ENCODE results near the gene SALL4. TPM values are rescaled to one million over a fixed set of nuclear protein-coding genes. Genes with fewer than 3 reads are reported as not detected.
"Not testable (repeated sequence)": the region's sequence is repeated elsewhere in the genome, so short reads cannot be mapped to it uniquely, and the experiment has no call there.

SALL4 gene
- total RNA-seq, 2 experiments from 2014 or later = 0.17 TPM; not detected in 1

- no peaks in the 10 kb centered on the region for H3K36me3 Mint-ChIP-seq (ENCODE audit: low read depth)
- H3K9me3 Mint-ChIP-seq = no peaks in the 10 kb centered on the region
- CTCF ChIA-PET = interaction anchor here (1.7 kb wide), 1 partner anchor 37 kb away, joined by 3 read pairs; no protein-coding TSS in a partner anchor
- POLR2A ChIA-PET = no interaction called here
- no peak within 1 kb of the TSS for H3K27ac Mint-ChIP-seq
- H3K4me1 Mint-ChIP-seq = peaks cover 8% of the 10 kb centered on the region
- H3K4me3 Mint-ChIP-seq = peak within 1 kb of the TSS; percentile 56
- DNase-seq = no peak
- peaks cover 40% of the 10 kb centered on the region for H3K27me3 Mint-ChIP-seq
Observed at GRCh38 chr20:51767867-51768758, 34.2 kb downstream of the SALL4 start, which contains the start of gene ATP9A. Gene ATP9A (minus strand): TSS chr20:51768390. CDS start chr20:51768369, 21 bp downstream.

- Mint-ChIP-seq H3K36me3 (ENCODE audit: low read depth) (no peaks in the 10 kb centered on the region), H3K4me3 (peak overlapping the region; percentile 56), H3K27ac (no peak overlapping the region), H3K4me1 (peaks cover 8% of the 10 kb centered on the region), H3K9me3 (no peaks in the 10 kb centered on the region), H3K27me3 (peaks cover 40% of the 10 kb centered on the region)
- CTCF ChIA-PET = no interaction called here
- POLR2A ChIA-PET = interaction anchor here (1.0 kb wide), 1 partner anchor 50 kb away, joined by 3 read pairs; no protein-coding TSS in a partner anchor
- DNase-seq = peak; percentile 46
Observed at GRCh38 chr20:51766994-51767866, 35.1 kb downstream of the SALL4 start.

- H3K4me1 Mint-ChIP-seq; POLR2A ChIA-PET; CTCF ChIA-PET; DNase-seq; H3K27ac Mint-ChIP-seq; H3K36me3 Mint-ChIP-seq (ENCODE audit: low read depth); H3K4me3 Mint-ChIP-seq; H3K9me3 Mint-ChIP-seq: not testable (repeated sequence)
- peaks cover 39% of the 10 kb centered on the region for H3K27me3 Mint-ChIP-seq
Observed at GRCh38 chr20:51765381-51765780, 36.9 kb downstream of the SALL4 start.

- CTCF ChIA-PET = no interaction called here
Observed at GRCh38 chr20:51763965-51764602, 38.2 kb downstream of the SALL4 start.

GRCh38 chr20:51760905-51761546 lies 41.3 kb downstream of the SALL4 start:
- Mint-ChIP-seq H3K4me1 (no peaks in the 10 kb centered on the region), H3K27ac (no peak overlapping the region), H3K27me3 (peaks cover 11% of the 10 kb centered on the region), H3K36me3 (ENCODE audit: low read depth) (no peaks in the 10 kb centered on the region), H3K4me3 (no peak overlapping the region), H3K9me3 (no peaks in the 10 kb centered on the region)
- no peak for DNase-seq
- POLR2A ChIA-PET = interaction anchor here (0.6 kb wide), 1 partner anchor 914 kb away, joined by 3 read pairs; no protein-coding TSS in a partner anchor
- CTCF ChIA-PET = interaction anchor here (0.7 kb wide), 1 partner anchor 603 kb away, joined by 3 read pairs; no protein-coding TSS in a partner anchor

More at GRCh38 chr20:51763965-51764602, 38.2 kb downstream of the SALL4 start:
- Mint-ChIP-seq H3K4me1 (peaks cover 7% of the 10 kb centered on the region), H3K27me3 (peaks cover 26% of the 10 kb centered on the region), H3K4me3 (no peak overlapping the region), H3K9me3 (no peaks in the 10 kb centered on the region), H3K27ac (no peak overlapping the region), H3K36me3 (ENCODE audit: low read depth) (no peaks in the 10 kb centered on the region)
- DNase-seq = no peak
- POLR2A ChIA-PET = no interaction called here

- no peak overlapping the region for H3K27ac Mint-ChIP-seq
- no peaks in the 10 kb centered on the region for H3K36me3 Mint-ChIP-seq (ENCODE audit: low read depth)
- H3K9me3 Mint-ChIP-seq = no peaks in the 10 kb centered on the region
- ChIA-PET CTCF (no interaction called here), POLR2A (no interaction called here)
- H3K4me1 Mint-ChIP-seq = no peaks in the 10 kb centered on the region
- peaks cover 3% of the 10 kb centered on the region for H3K27me3 Mint-ChIP-seq
- no peak overlapping the region for H3K4me3 Mint-ChIP-seq
- DNase-seq = no peak
Observed at GRCh38 chr20:51759769-51760510, 42.4 kb downstream of the SALL4 start.

- CTCF ChIA-PET = no interaction called here
- peaks cover 2% of the 10 kb centered on the region for H3K27me3 Mint-ChIP-seq
Observed at GRCh38 chr20:51758978-51759544, 43.3 kb downstream of the SALL4 start.

GRCh38 chr20:51757226-51757625 lies 45.1 kb downstream of the SALL4 start:
- CTCF ChIA-PET = no interaction called here

More at GRCh38 chr20:51758978-51759544, 43.3 kb downstream of the SALL4 start:
- DNase-seq = no peak
- Mint-ChIP-seq H3K4me1 (no peaks in the 10 kb centered on the region), H3K27ac (no peak overlapping the region), H3K36me3 (ENCODE audit: low read depth) (no peaks in the 10 kb centered on the region), H3K9me3 (no peaks in the 10 kb centered on the region), H3K4me3 (no peak overlapping the region)
- POLR2A ChIA-PET = no interaction called here

GRCh38 chr20:51756653-51757052 lies 45.7 kb downstream of the SALL4 start:
- Mint-ChIP-seq H3K4me3 (no peak overlapping the region), H3K4me1 (no peaks in the 10 kb centered on the region), H3K27me3 (no peaks in the 10 kb centered on the region), H3K27ac (no peak overlapping the region), H3K36me3 (ENCODE audit: low read depth) (no peaks in the 10 kb centered on the region), H3K9me3 (no peaks in the 10 kb centered on the region)
- ChIA-PET CTCF (interaction anchor here (0.6 to 1.3 kb wide), 3 partner anchors 14 to 1407 kb away, joined by 3 to 5 read pairs (median 3); no protein-coding TSS in a partner anchor), POLR2A (no interaction called here)
- DNase-seq = no peak

More at GRCh38 chr20:51757226-51757625, 45.1 kb downstream of the SALL4 start:
- Mint-ChIP-seq H3K4me3 (no peak overlapping the region), H3K4me1 (no peaks in the 10 kb centered on the region), H3K27ac (no peak overlapping the region), H3K27me3 (no peaks in the 10 kb centered on the region), H3K9me3 (no peaks in the 10 kb centered on the region), H3K36me3 (ENCODE audit: low read depth) (no peaks in the 10 kb centered on the region)
- DNase-seq = no peak
- POLR2A ChIA-PET = no interaction called here

GRCh38 chr20:51753220-51753619 lies 49.1 kb downstream of the SALL4 start:
- H3K27ac Mint-ChIP-seq; POLR2A ChIA-PET; H3K36me3 Mint-ChIP-seq (ENCODE audit: low read depth); DNase-seq; H3K4me1 Mint-ChIP-seq; CTCF ChIA-PET; H3K27me3 Mint-ChIP-seq; H3K4me3 Mint-ChIP-seq; H3K9me3 Mint-ChIP-seq: not testable (repeated sequence)

- no peak overlapping the region for H3K4me3 Mint-ChIP-seq
- CTCF ChIA-PET = no interaction called here
- POLR2A ChIA-PET = no interaction called here
- H3K36me3 Mint-ChIP-seq (ENCODE audit: low read depth) = no peaks in the 10 kb centered on the region
- DNase-seq = no peak
- no peaks in the 10 kb centered on the region for H3K27me3 Mint-ChIP-seq
- H3K27ac Mint-ChIP-seq = no peak overlapping the region
- peaks cover 3% of the 10 kb centered on the region for H3K4me1 Mint-ChIP-seq
- H3K9me3 Mint-ChIP-seq = no peaks in the 10 kb centered on the region
Observed at GRCh38 chr20:51752343-51752951, 49.9 kb downstream of the SALL4 start.

Data from activated CD4-positive, alpha-beta T cell treated with anti-CD3 and anti-CD28 coated beads, Interleukin-2, amount 10 ng/mL, durations not matched to agents 7 days and 5 days (primary cell).